Fibroblast of skin of right quadriceps (primary cell): Measurements from ENCODE around the gene PPP1R15B.
A peak's percentile ranks its signal among the peaks of the same experiment; 100 is the strongest.
"Not testable (repeated sequence)": the region's sequence is repeated elsewhere in the genome, so short reads cannot be mapped to it uniquely, and the experiment has no call there.

Experiments used
- DNase-seq: peaks from one replicate; pipeline ENCODE4 v3.0.0-alpha.2; 2013

PPP1R15B gene

GRCh38 chr1:204443260-204443619 is 31.6 kb upstream of the PPP1R15B start:
- no peak for DNase-seq

DNA sequence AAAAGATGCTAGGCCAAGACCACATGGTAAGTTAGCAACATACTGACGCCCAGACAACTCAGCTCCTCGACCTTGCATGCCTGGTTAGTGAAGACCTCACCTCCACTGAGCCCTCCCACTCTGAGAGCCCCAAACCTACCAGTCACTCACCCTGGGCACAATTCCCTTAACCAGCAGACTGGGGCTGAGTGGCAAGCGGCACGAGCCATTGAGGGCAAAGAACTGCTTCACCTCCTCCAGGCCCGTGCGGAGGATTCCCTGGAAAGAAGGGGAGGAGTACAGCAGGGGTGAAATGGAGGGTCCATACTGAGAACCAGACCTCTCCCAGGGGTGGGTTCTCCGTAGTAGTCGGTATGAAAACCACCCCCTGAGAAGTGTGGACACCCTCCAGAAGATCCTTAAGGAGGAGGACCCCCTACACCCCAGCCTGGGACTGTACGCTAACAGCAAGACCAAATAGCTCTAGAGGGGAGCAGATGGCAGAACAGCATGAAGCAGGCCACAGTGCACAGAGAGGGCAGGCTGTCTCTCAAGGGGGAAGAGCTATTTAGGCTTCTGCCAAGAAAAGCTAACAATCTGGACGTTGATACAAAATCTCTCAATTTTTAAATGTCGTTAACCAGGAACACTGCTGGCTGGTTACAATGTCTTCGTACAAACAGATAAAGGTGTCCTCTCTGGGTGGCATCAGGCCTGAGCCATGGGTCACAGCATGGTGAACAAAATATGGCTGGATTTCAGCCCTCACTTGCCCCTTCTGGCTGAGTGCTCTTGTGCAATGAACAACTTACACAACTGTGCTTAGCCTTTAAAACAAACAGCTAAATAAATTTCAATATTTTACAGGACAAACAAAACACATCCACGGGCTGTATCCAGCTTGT is 31.0 kb upstream of the PPP1R15B start:
- DNase-seq, result no peak

GRCh38 chr1:204441558-204441957 is 29.9 kb upstream of the PPP1R15B start:
- no peak for DNase-seq

DNA sequence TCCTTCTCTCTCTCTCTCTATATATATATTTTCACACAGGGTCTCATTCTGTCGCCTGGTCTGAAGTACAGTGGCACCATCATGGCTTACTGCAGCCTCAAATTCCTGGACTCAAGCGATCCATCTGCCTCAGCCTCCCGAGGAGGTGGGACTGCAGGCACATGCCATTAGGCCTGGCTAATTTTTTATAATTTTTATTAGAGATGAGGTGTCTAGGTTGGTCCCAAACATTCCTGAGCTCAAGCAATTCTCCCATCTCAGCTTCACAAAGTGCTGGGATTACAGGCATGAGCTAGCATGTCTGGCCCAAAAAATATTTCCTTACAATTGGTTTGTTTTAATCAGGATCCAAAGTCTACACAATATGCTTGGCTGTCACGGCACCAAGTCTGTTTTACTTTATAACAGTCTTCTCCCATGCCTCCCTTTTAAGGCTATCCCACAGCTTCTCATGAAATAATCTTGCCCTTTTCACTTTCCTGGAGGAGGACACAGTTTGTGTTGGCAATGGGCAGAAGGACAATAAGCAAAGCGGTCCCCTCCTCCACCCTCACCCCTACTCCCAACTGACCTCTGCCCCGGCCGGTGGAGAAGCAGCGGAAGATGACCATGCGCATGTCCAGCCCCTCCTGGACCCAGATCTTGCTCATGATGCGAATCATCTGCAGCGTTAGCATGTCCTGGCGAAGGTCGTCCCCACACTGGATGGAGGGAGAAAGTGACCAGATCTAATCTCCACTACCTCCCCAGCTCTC is 28.2 kb upstream of the PPP1R15B start:
- DNase-seq, result no peak

DNA sequence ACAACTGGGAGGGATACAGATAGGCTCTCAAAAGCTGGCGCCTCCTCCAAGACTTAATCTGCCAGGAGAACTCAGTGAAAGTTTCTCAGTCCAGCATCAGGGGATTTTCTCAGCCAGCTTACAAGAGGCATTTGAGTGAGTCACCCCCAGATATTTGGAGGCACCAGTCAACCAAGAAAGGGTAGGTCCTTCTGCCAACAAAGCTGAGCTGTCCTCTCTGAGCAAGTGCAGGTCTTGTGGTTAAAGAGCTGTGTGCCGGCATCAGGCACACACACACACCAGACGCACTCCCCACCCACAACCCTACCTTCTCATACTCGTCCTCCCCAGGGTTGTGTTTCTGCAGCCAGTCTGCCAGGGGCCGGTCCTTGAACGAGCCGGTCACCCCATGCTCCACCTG is 27.0 kb upstream of the PPP1R15B start:
- DNase-seq, result peak; percentile 96

- no peak for DNase-seq
Observed at GRCh38 chr1:204437796-204438570, 26.4 kb upstream of the PPP1R15B start.

GRCh38 chr1:204435872-204436271 is 24.3 kb upstream of the PPP1R15B start:
- DNase-seq, result peak; percentile 31

- peak; percentile 75 for DNase-seq
Observed at GRCh38 chr1:204435381-204435831, 23.8 kb upstream of the PPP1R15B start.

GRCh38 chr1:204434116-204434755 is 22.6 kb upstream of the PPP1R15B start:
- no peak for DNase-seq

- DNase-seq, result no peak
Observed at GRCh38 chr1:204432708-204433107, 21.1 kb upstream of the PPP1R15B start.

DNA sequence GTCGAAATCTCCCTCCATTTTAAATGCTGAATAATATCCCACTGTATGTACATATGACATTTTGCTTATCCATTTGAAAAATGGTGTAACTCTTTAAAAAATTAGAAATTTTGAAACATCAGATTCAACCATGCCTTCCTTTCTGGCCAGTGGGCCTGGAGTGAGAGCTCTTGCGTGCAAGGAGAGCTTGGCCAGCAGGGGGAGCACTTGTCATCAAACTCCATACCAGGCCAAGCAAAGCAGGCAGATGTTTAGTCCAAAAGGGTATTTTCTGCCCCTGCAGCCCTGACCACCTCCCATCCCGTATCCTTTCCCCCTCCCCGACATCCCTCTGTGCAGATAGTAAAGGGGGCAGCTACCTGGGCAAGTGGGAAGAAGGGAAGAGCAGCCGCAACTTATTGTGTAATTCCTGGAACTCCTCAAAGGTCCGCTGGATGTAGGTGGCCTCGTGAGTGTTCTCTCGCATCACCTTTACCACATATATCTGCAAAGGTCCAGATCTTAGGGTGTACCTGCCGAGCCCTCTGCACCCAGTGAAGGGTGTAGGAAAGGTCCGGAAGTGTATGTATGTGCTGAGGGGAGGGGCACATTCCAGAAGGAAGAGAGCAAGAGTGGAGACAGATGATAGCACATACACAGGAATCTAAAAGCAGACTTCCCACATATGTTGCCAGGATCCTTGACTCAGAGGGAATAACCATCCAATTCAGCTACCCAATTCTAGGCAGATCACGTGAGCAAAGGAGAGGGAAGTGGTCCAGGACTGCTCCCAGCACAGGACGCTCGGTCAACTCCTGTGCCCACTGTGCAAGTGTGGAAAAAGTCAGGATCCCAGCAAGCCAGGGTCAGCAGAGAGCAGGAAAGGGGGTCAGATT is 19.9 kb upstream of the PPP1R15B start:
- peak; percentile 83 for DNase-seq

DNA sequence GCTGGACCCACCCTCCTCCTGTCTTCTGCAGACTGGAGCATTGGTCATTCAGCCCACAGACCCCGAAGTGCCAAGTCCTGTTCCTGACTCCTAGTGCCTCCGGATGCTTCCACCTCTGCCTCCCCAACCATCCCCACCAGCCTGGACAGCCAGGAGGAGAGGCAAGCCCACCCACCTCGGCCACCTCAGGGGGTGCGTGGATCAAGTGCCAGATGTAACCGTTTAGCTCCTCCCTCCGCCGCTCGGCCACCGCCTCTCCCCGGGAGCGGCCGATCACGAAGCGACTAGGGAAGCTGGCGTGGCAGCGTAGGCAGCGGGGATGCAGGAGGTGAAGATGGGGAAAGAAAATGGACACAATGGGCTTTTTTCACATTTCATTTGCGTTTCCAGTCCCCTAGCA is 18.1 kb upstream of the PPP1R15B start:
- no peak for DNase-seq

GRCh38 chr1:204426971-204427701 is 15.5 kb upstream of the PPP1R15B start:
- DNase-seq, result no peak

DNA sequence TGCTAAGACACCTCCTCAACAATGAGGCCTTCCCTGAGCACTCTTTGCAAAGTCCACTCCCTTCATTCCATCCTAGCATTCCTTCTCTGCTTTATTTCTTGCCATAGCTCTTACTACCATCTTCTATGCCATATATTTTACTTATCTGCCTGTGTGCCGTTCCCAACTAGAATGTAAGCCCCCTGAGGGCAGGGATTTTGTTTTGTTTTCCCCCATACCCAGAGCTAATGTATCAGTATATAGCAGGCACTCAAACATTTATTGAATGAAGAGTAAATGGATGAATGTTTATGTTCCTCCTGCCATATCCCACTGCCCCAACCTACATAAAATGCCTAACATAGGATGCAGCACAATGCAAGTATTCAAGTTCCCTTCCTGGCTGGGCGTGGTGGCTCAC is 14.9 kb upstream of the PPP1R15B start:
- DNase-seq, result no peak

GRCh38 chr1:204426035-204426436 is 14.4 kb upstream of the PPP1R15B start:
- DNase-seq, result peak; percentile 62

- DNase-seq, result no peak
Observed at GRCh38 chr1:204424621-204425020, 13.0 kb upstream of the PPP1R15B start.

GRCh38 chr1:204422061-204422705 is 10.6 kb upstream of the PPP1R15B start:
- not testable (repeated sequence) for DNase-seq

DNA sequence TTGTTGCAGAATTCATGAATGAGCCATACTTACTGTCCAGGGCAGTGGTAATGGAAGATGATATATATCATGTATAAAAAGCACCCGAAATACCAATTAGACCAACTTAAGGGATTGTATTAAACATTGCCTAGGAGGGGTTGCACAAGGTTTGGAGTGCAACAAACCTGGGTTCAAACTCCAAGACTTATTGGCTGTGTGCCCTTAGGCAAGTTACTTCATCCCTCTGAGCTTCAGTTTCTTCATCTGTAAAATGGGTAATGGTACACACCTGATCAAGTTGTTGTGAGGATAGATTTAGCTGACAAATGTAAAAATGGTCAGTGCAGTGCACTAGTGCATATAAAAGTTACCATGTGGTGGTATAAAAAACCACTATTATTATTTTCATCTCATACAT is 9.8 kb upstream of the PPP1R15B start:
- no peak for DNase-seq

GRCh38 chr1:204420039-204421004 is 8.7 kb upstream of the PPP1R15B start:
- peak; percentile 15 for DNase-seq
